Left cardiac atrium (tissue), 4 donors: ENCODE measurements around the gene UPF1. TPM values are rescaled to one million over a fixed set of nuclear protein-coding genes. Genes with fewer than 3 reads are reported as not detected.

Experiments used
- ATAC-seq, 2 donors: fragments of 200-7000 bp; cut with Tn5 transposase; one replicate each; pipeline ENCODE4 v1.9.1; 2020; ENCODE audit warnings: mild to moderate bottlenecking in 2 of 2, moderate library complexity in 2 of 2
- DNase-seq: peaks from one replicate; pipeline ENCODE4 v3.0.0-alpha.2; 2020
- intact Hi-C, 2 donors: fragments of 100-400 bp; cut with DNase I; formaldehyde crosslinking; loops; one replicate each; pipeline versions ENCODE4 v1.14.1 to v1.15.1; 2022 to 2023
- long read RNA-seq: library from polyadenylated mRNA; unstranded; transcript quantifications from one replicate; pipeline ENCODE4 v2.0.0, GENCODE V29; 2021
- total RNA-seq, 2 donors: library from RNA; stranded (reverse); fragmentation: NEBNext Ultra II Directional; extraction: Animal tissue kit (Norgen Biotek cat#: 25700); gene quantifications; one replicate each; pipeline ENCODE4 v1.2.1, GENCODE V29; 2021
- donor health status: DM: no; HTN: yes; CAD: no.
- donor health status: DM: no; HTN: yes; CAD: no; lungs with severe emphysema.
- donor health status: DM: yes; HTN: yes; CAD: no.
- donor health status: Dilated cardiomyopathy.

Gene UPF1
- total RNA-seq: 10 to 100 TPM; 33.9 to 41.1 TPM
- long read RNA-seq, partial matches to known transcripts: 1 of 3 reads
- long read RNA-seq, other reads (novel, unspliced or antisense): 2 of 3 reads

- intact Hi-C loops: loop anchor here in 1 of 2 donors (10.0 kb wide), 1 partner anchor 147 kb away; the partner anchor contains the start of gene CRTC1
- DNase-seq (peak; percentile 95), ATAC-seq (peak; percentile 93 to 96)
Measured at GRCh38 chr19:18831524-18832305, at the start of gene UPF1. Gene UPF1, plus strand, starts transcription at chr19:18831959. Its CDS starts 251 bp downstream, at chr19:18832210.

GRCh38 chr19:18782559-18783225 is 49.1 kb upstream of the UPF1 start:
- DNase-seq (no peak), ATAC-seq (no peak)
- intact Hi-C loops: no loop called here

GRCh38 chr19:18783958-18784785 is 47.6 kb upstream of the UPF1 start:
- DNase-seq (no peak), ATAC-seq (no peak)
- intact Hi-C loops: no loop called here

- ATAC-seq: no peak
- intact Hi-C loops: no loop called here
Measured at GRCh38 chr19:18784786-18785120, 47.0 kb upstream of the UPF1 start.

DNA sequence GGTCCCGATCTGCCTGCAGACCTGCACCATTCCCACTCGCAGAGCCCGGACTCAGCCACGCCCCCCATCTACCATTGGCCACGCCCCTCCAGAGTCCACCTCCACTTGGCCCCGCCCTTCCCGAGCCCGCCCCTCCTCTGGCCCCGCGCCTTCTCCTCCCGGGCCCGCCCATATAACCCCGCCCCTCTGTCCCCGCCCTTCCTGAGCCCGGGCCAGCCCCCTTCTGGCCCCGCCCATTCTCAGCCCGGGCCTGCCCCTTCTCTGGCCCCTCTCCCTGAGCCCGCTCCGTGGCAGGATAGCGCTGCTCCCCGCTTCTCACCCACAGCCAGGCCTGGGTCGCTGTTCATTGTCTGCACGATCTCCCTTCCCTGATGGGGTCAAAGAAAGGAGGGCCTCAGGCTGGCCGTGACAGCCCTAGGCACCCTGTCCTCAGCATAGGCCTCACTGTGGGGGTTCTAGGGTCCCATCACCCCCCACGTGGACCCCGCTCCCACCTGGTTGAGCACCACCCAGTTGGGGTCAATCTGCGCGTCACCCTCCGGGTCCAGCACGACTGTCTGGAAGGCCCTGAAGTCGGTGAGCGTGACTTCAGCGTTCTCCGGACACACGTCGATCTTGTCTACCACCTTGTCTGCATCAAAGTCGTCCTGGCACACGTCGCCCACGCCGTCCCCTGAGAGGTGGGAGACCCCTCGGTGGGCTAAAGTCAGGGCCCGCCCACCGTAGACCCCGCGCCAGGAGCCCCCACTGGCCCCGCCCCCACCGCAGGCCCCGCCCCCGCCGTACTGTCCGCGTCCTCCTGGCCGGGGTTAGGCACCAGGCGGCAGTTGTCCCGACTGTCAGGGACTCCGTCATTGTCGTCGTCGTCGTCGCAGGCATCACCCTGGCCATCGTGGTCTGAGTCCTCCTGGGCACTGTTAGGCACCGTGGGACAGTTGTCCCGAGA is 46.3 kb upstream of the UPF1 start:
- ATAC-seq: peak; percentile 73 to 82
- DNase-seq: peak; percentile 89
- intact Hi-C loops: no loop called here

More at GRCh38 chr19:18784786-18785120, 47.0 kb upstream of the UPF1 start:
- DNase-seq: no peak

DNA sequence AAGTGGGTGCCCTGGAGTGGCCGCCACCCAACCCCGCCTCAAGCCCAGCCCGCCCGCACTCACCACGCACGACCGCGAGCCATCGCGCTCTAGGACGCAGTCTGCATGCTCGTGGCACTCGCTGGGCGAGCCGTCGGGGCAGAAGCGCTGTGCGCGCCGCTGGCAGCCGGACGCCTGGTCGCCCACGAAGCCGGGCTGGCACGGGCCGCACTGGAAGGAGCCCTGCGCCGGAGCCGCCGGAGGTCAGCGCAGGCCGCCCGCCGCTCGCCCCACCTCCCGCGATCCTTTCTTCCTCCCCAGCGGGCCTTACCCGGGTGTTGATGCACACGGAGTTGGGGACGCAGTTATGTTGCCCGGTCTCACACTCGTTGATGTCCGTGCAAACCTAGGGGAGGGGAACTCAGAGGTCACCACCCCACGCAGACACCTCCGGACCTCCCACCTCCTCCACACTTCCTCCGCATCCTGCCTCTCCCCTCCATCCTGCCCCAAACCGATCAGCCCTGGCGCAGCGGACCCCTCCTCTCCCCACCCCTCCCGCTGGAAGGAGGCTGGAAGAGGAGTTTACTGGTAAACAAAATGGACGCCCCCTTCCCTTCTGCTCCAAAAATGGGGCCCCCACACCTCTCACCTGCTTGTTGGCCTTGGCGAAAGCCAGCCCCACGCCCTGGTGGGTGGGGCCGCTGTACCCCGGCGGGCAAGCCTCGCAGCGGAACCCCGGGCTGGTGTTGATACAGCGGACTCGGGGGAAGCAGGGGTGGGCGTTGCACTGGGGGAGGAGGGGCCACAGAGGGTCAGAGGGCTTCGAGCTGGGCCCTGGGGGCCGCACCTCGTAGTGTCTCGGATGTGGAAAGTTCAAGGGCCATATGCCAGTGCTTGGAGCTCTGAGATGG is 43.0 kb upstream of the UPF1 start:
- no peak for DNase-seq
- intact Hi-C loops: no loop called here
- ATAC-seq: no peak

DNA sequence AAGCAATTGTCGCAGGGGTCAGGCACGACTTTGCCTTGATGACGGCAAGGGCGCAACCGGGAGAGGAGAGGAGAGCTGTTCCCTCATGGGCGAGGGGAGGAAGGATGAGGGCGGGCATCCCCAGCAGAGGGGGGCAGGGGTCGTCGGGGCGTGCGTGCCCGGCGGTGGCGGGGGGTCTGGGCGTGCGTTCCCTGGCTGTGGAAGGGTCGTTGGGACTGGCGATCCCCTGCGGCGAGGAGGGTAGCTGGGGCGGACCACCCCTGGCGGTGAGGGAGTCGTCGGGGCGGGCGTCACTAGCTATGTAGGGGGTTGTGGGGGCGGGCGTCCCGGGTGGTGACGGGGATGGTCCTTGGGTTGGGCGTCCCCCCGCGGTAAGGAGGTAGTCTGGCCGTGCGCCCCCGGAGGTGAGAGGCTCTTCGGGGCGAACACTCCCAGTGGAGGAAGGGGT is 42.3 kb upstream of the UPF1 start:
- intact Hi-C loops: no loop called here
- ATAC-seq: no peak
- no peak for DNase-seq

- intact Hi-C loops: no loop called here
- DNase-seq: no peak
- peak; percentile 16 to 22 for ATAC-seq
Measured at GRCh38 chr19:18789883-18790565, 41.7 kb upstream of the UPF1 start.

- DNase-seq (no peak), ATAC-seq (no peak)
- intact Hi-C loops: no loop called here
Measured at GRCh38 chr19:18790566-18791314, 41.0 kb upstream of the UPF1 start, which contains the start of gene COMP. Gene COMP, minus strand, starts transcription at chr19:18791305. Its CDS starts 36 bp downstream, at chr19:18791269.

GRCh38 chr19:18791315-18791678 is 40.5 kb upstream of the UPF1 start:
- ATAC-seq (no peak), DNase-seq (no peak)
- intact Hi-C loops: no loop called here

DNA sequence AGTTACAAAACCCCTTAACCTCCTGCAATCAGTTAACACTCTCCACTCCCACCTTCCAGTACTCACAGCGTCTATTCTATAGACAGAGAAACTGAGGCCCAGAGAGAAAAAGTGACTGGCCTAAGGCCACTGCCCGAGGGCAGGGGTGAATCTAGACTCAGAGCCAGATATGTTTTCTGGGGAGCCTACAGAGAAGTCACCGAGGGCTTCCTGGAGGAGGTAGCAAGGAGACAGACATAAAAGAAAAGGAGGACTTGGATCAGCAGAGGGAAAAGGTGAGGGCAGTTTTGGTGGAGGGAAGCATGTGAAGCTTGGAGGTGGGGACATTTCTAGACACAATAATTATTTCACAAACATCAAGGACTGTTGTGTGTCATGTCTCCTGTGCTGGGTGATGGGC is 39.1 kb upstream of the UPF1 start:
- ATAC-seq (no peak), DNase-seq (no peak)
- intact Hi-C loops: no loop called here

GRCh38 chr19:18793144-18794028 is 38.4 kb upstream of the UPF1 start:
- intact Hi-C loops: no loop called here
- DNase-seq (no peak), ATAC-seq (no peak)

GRCh38 chr19:18794029-18794313 is 37.8 kb upstream of the UPF1 start:
- DNase-seq: no peak
- intact Hi-C loops: no loop called here
- ATAC-seq: no peak

- intact Hi-C loops: no loop called here
- DNase-seq (no peak), ATAC-seq (no peak)
Measured at GRCh38 chr19:18794692-18795091, 37.1 kb upstream of the UPF1 start.

GRCh38 chr19:18795540-18795939 is 36.2 kb upstream of the UPF1 start:
- DNase-seq (no peak), ATAC-seq (peak; percentile 73 to 78)
- intact Hi-C loops: no loop called here

DNA sequence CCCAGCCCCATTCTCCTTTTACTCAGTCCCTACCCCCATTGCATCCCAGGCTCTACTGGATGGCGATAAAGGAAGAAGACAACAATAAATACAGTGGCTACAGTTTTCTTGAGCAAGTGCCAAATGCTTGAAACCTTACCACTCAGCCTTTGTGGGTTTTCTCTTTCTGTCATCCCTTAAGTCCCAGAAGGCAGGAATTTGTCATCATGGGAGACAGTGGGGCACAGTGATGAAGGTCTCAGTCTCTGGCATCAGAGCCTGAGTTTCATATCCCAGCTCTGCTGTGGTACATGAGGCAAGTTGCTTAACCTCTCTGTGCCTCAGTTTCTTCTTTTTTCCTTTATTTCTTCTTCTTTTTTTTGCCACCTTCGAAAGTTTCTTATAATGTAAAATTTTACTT is 35.5 kb upstream of the UPF1 start:
- DNase-seq (no peak), ATAC-seq (no peak)
- intact Hi-C loops: no loop called here
